DOHH2 (cell line): Measurements from ENCODE around the gene KCNE1.
"Not testable (repeated sequence)": the region's sequence is repeated elsewhere in the genome, so short reads cannot be mapped to it uniquely, and the experiment has no call there.

Source experiments
- H3F3A ChIP-seq: fragments of 200-600 bp; sonication (generic), shearing (Covaris generic); 2 replicates; pipeline ENCODE4 v1.6.0; 2016; ENCODE audit warnings: antibody characterized with exemption, mild to moderate bottlenecking; ENCODE audit not compliant: control insufficient read depth, insufficient read depth
- H3K27ac ChIP-seq: fragments of 200-600 bp; sonication (generic); 2 replicates; pipeline ENCODE4 v1.5.1; 2014; ENCODE audit warnings: low read depth, mild to moderate bottlenecking, low read length, moderate library complexity
- H3K27me3 ChIP-seq: fragments of 200-600 bp; sonication (generic); 2 replicates; pipeline ENCODE4 v1.6.1; 2014; ENCODE audit warnings: mild to moderate bottlenecking, low read length, mixed read lengths; ENCODE audit not compliant: control insufficient read depth
- H3K36me3 ChIP-seq: fragments of 200-600 bp; sonication (generic); 2 replicates; pipeline ENCODE4 v1.6.1; 2014; ENCODE audit warnings: mild to moderate bottlenecking, low read length, moderate library complexity, mixed read lengths; ENCODE audit not compliant: control insufficient read depth
- H3K4me1 ChIP-seq: fragments of 200-600 bp; sonication (generic); 2 replicates; pipeline ENCODE4 v1.6.1; 2014; ENCODE audit warnings: mild to moderate bottlenecking, low read length, mixed read lengths; ENCODE audit not compliant: control insufficient read depth
- H3K4me2 ChIP-seq: fragments of 200-600 bp; sonication (generic); 2 replicates; pipeline ENCODE4 v1.6.0; 2014; ENCODE audit warnings: mild to moderate bottlenecking, low read length, moderate library complexity
- H3K4me3 ChIP-seq: fragments of 200-600 bp; sonication (generic); 2 replicates; pipeline ENCODE4 v1.5.1; 2014; ENCODE audit warnings: mild to moderate bottlenecking, low read length, mixed read lengths
- H3K79me2 ChIP-seq: fragments of 200-600 bp; sonication (generic); 2 replicates; pipeline ENCODE4 v1.6.1; 2014; ENCODE audit warnings: mild to moderate bottlenecking, low read length, mixed read lengths; ENCODE audit not compliant: control insufficient read depth
- H3K9me2 ChIP-seq: fragments of 200-600 bp; sonication (generic); replicated peaks from 2 replicates; pipeline ENCODE4 v1.6.1; 2014; ENCODE audit warnings: mild to moderate bottlenecking, low read length, mixed read lengths; ENCODE audit not compliant: control insufficient read depth
- H3K9me3 ChIP-seq: fragments of 200-600 bp; sonication (generic); 2 replicates; pipeline ENCODE4 v1.6.1; 2014; ENCODE audit warnings: antibody characterized with exemption, low read length, mixed read lengths; ENCODE audit not compliant: control insufficient read depth, insufficient read depth
- H4K20me1 ChIP-seq: fragments of 200-600 bp; sonication (generic); 2 replicates; pipeline ENCODE4 v1.6.0; 2014; ENCODE audit warnings: low read depth, mild to moderate bottlenecking, antibody characterized with exemption, low read length, moderate library complexity; ENCODE audit not compliant: control insufficient read depth, insufficient read depth

The KCNE1 gene

GRCh38 chr21:34417448-34418077 lies 94.4 kb downstream of the KCNE1 start:
- not testable (repeated sequence) for H3K79me2 ChIP-seq, H3K4me3 ChIP-seq, H3K36me3 ChIP-seq, H3F3A ChIP-seq, H4K20me1 ChIP-seq, H3K9me2 ChIP-seq, H3K27ac ChIP-seq, H3K9me3 ChIP-seq, H3K27me3 ChIP-seq, H3K4me1 ChIP-seq, H3K4me2 ChIP-seq

DNA sequence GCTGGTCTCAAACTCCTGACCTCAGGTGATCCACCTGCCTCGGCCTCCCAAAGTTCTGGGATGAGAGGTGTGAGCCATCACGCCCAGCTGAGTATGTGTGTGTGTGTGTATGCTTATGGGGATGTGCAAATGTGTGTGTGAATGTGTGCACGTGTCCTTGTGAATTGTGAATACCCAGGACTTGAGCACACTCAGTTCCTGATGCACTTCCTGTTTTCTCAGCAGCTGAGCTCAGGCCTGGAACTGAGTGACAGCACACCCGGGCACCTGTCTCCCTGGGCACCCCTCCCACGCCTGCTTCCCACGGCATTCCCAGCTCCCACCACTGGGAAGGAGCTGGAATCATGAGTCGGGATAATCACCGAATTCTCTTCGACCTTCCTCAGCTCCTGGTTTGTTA lies 104.7 kb downstream of the KCNE1 start:
- not testable (repeated sequence) for H3F3A ChIP-seq, H3K9me3 ChIP-seq, H3K79me2 ChIP-seq, H3K27ac ChIP-seq, H3K4me1 ChIP-seq, H3K4me3 ChIP-seq, H3K4me2 ChIP-seq, H3K9me2 ChIP-seq, H3K27me3 ChIP-seq, H3K36me3 ChIP-seq, H4K20me1 ChIP-seq

DNA sequence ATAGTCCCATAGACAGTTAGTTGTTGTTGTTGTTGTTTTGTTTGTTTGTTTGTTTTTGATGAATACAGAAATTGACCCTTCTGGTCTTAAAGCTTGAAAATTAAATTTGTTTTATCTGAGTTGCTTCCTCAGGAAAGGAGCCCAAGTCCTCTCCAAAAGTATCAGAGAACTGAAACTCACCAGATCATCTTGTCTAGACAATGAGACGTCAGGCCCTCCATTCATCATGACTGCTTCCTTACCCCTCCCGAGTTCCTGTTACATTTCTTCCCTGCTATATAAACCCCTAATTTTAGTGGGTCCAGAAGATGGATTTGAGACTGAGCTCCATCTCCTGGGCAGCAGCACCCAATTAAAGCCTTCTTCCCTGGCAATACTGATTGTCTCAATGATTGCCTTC lies 105.3 kb downstream of the KCNE1 start:
- H3K27me3 ChIP-seq, H3K4me2 ChIP-seq, H3K36me3 ChIP-seq, H3K27ac ChIP-seq, H3K9me2 ChIP-seq, H3K79me2 ChIP-seq, H3K4me3 ChIP-seq, H3K9me3 ChIP-seq, H3K4me1 ChIP-seq, H4K20me1 ChIP-seq, H3F3A ChIP-seq: not testable (repeated sequence)

DNA sequence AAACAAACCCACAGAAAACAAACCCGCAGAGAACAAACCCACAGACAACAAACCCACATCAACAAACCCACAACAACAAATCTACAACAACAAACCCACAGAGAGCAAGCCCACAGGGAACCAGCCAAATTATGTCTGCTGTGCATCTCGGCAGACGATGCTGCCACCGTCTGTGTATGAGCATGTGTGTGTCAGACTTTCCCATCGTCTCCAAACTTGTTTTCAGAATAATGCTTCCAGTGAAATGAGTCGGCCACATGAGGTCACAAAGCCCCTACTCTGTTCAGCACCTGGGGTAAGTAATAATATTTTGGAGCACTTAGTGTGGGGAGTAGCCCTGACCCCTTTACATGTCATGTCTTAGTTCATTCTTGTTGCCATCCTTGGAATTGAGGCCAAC lies 105.9 kb downstream of the KCNE1 start:
- H3K4me3 ChIP-seq: not testable (repeated sequence)

GRCh38 chr21:34405686-34406085 lies 106.3 kb downstream of the KCNE1 start:
- H3K79me2 ChIP-seq, H3K4me2 ChIP-seq, H3K4me1 ChIP-seq, H3K27me3 ChIP-seq, H3K4me3 ChIP-seq, H4K20me1 ChIP-seq, H3K27ac ChIP-seq, H3K36me3 ChIP-seq, H3K9me2 ChIP-seq, H3K9me3 ChIP-seq, H3F3A ChIP-seq: not testable (repeated sequence)

More for the DNA sequence above, 105.9 kb downstream of the KCNE1 start:
- not testable (repeated sequence) for H3K4me2 ChIP-seq, H3K27ac ChIP-seq, H3K27me3 ChIP-seq, H3K36me3 ChIP-seq, H4K20me1 ChIP-seq, H3K9me3 ChIP-seq, H3F3A ChIP-seq, H3K79me2 ChIP-seq, H3K9me2 ChIP-seq, H3K4me1 ChIP-seq

- not testable (repeated sequence) for H4K20me1 ChIP-seq, H3K4me2 ChIP-seq, H3K4me3 ChIP-seq, H3K27me3 ChIP-seq, H3K79me2 ChIP-seq, H3K27ac ChIP-seq, H3K36me3 ChIP-seq, H3F3A ChIP-seq, H3K4me1 ChIP-seq, H3K9me2 ChIP-seq, H3K9me3 ChIP-seq
Measured at GRCh38 chr21:34404742-34405141, 107.3 kb downstream of the KCNE1 start.

GRCh38 chr21:34400522-34400921 lies 111.5 kb downstream of the KCNE1 start:
- H3K9me3 ChIP-seq, H3K79me2 ChIP-seq, H3K27ac ChIP-seq, H3K4me3 ChIP-seq, H3F3A ChIP-seq, H3K27me3 ChIP-seq, H3K36me3 ChIP-seq, H3K9me2 ChIP-seq, H3K4me1 ChIP-seq, H3K4me2 ChIP-seq, H4K20me1 ChIP-seq: not testable (repeated sequence)
